KG1 (cell line): ENCODE measurements around the gene GPR171.
A peak's percentile ranks its signal among the peaks of the same experiment; 100 is the strongest.
"Not testable (repeated sequence)": the region's sequence is repeated elsewhere in the genome, so short reads cannot be mapped to it uniquely, and the experiment has no call there.

Source experiments
- DNase-seq: peaks from one replicate; lab custom pipeline; 2025; lab: John Stamatoyannopoulos, UW

GPR171 gene, protein sequence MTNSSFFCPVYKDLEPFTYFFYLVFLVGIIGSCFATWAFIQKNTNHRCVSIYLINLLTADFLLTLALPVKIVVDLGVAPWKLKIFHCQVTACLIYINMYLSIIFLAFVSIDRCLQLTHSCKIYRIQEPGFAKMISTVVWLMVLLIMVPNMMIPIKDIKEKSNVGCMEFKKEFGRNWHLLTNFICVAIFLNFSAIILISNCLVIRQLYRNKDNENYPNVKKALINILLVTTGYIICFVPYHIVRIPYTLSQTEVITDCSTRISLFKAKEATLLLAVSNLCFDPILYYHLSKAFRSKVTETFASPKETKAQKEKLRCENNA

DNA sequence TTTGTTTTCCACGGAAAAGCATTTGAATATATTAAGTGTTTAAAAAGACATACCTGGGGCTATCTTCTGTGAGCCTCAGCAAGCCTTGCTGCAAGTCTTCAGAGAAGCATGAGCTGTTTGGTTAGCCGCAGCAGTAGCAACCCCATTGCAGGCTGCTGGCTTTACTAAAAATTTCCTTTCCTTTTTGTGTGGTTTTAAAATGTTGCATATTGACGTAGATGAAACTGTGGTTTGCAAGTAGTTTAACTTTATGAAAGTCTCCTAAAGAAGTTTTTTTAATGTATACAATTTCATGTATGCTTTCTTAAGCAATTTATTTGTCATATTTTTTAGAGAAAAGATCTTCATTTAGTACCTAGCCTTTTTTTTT, at the start of gene GPR171:
Gene GPR171, minus strand, starts transcription at position 166 of the 370 bp plus-strand sequence. CDS start 3,830 bp downstream, outside the sequence.
- DNase-seq, result no peak

- DNase-seq, result no peak
These were observed 45.8 kb upstream of the GPR171 start for GRCh38 chr3:151248772-151249337.

DNA sequence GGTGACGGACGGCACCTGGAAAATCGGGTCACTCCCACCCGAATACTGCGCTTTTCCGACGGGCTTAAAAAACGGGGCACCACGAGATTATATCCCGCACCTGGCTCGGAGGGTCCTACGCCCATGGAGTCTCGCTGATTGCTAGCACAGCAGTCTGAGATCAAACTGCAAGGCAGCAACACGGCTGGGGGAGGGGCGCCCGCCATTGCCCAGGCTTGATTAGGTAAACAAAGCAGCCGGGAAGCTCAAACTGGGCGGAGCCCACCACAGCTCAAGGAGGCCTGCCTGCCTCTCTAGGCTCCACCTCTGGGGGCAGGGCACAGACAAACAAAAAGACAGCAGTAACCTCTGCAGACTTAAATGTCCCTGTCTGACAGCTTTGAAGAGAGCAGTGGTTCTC, 39.0 kb upstream of the GPR171 start:
- not testable (repeated sequence) for DNase-seq

GRCh38 chr3:151236736-151237135, 33.7 kb upstream of the GPR171 start:
- DNase-seq, result no peak

- DNase-seq, result no peak
These were observed 33.3 kb upstream of the GPR171 start for GRCh38 chr3:151236316-151236715.

DNA sequence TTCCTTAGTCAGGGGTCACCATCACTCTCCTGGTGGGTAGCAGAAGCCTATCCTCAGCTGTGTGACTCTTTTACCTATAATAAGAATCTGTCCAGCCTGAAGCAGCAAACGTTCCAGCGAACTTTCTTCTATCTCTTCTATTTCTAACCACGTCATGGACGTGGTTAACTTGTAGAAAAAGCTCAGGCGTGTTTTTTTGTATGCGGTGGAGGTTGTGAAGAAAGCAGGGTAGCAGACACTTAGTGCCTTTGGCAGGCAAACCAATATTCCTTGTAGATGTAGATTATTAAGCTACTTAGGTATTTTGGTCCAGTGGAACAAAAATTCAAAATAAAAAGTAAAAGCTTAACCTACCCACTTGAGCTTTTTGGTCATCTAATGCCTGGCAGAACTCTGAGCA, 31.8 kb upstream of the GPR171 start:
- DNase-seq, result no peak

DNA sequence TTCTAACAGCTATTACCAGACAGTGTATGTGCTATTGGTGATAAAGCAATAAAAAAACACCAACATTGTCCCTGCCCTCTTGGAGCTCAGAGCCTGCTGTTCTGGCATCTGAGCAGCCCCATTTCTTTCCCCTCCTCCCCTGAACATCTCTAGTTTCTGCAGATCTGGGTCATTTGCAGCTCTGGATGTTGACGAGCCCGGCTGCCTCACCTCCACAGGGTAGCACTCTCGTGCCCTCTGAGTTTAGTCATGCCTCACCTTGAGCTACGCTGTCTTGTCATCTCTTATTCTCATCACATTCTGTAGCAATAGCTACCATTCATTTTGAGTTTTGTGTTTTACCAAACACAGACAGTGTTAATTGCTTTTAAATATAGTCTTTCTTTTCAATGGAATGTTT, 30.0 kb upstream of the GPR171 start:
- no peak for DNase-seq

GRCh38 chr3:151232403-151232802, 29.4 kb upstream of the GPR171 start:
- not testable (repeated sequence) for DNase-seq

GRCh38 chr3:151230646-151231045, 27.6 kb upstream of the GPR171 start:
- DNase-seq, result peak; percentile 14

GRCh38 chr3:151228666-151229040, 25.6 kb upstream of the GPR171 start:
- DNase-seq, result no peak

- DNase-seq, result peak; percentile 82
These were observed 25.0 kb upstream of the GPR171 start for GRCh38 chr3:151227807-151228665.

DNA sequence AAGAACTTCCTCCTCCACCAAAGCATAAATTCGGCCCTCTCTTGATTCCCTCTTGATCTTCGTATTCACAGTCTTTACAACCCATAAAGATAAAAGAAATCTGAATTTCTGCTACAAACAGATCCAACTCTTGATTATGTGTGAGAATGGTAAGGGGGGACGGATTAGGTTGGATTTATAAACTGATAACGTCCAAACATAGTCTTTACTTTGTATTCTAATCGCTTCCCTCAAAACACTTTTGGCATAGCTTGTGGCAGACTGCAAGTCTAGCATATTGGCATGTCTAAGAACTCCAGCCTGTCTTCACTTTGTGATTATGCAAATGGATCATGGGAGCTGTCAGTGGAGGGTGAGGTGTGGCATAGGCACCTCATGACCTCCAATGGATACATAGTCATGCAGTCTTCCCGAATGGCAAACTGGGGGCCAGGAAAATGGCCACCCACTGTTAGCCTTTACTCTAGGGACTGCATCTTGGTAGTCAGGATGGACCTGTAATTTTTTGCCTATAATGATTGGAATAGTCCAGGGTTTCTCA, 24.3 kb upstream of the GPR171 start:
- DNase-seq, result peak; percentile 30

GRCh38 chr3:151226825-151227224, 23.8 kb upstream of the GPR171 start:
- DNase-seq, result no peak

DNA sequence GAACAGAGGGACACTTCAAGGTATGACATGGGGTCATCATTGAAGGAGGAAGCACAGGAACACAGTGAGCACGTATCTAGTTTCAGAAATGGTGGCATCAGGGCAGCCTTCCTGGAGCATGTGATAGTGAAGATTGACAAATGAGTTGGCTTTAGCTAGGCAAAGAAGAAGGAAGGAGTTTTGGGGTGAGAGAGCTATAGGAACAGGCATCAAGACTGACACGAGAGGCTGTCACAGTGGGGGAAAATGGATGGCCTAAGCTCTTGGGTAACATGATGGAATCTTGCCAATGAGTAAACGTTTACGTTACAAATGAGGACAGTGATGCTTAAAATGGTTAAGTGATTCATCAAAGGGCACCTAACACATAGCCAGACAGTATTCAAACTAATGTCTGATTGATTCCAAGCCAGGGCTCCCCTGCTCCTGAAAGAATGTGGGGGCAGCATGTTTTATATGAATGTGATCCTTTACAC, 23.1 kb upstream of the GPR171 start:
- DNase-seq, result no peak

GRCh38 chr3:151225040-151225975, 22.3 kb upstream of the GPR171 start:
- no peak for DNase-seq

GRCh38 chr3:151224268-151224866, 21.4 kb upstream of the GPR171 start:
- no peak for DNase-seq

- DNase-seq, result no peak
These were observed 16.0 kb upstream of the GPR171 start for GRCh38 chr3:151219056-151219455.

DNA sequence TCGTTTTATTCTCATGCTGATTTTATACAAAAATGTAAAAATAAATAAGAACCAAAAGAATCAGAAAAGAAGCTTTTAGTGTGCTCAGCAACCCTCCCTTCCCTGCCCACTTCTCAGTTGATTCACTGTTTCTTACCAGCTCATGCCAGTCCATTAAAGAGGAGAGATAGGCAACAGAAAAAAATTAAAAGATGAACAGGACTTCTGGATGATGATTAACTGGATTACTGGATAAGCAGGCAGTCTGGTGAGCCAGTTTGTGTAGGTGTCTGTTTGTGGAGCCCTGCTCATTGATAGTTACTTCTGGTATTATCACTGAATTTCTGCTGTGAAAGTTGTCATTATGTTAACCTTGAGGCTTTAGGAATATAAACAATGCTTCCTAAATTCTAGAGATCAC, 15.1 kb upstream of the GPR171 start:
- DNase-seq, result no peak

GRCh38 chr3:151216641-151217607, 13.9 kb upstream of the GPR171 start:
- DNase-seq, result no peak

DNA sequence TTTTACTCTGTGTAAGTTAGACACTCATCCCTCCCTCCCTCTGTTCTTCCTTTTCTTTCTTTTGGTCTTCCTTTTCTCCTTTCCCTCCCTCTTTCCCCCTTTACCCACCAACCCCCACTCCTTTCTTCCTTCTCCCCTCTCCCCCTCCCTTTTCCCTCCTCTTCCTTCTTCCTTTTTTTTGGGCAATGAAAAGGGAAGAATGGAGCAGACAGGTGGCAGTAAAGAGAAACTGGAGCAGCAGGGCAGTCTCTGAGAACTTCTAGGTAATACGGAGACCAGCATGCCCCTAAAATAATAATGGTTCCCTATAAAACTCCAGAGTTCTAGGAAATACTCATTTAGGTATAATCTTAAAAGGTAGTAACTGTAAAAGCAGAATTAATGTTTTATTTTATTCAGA, 11.4 kb upstream of the GPR171 start:
- DNase-seq, result no peak
